Fibroblast of gingiva (primary cell): ENCODE results near the gene PTPRD.

Experiments used
- DNase-seq: peaks from one replicate; pipeline ENCODE4 v3.0.0-alpha.2; 2011; ENCODE audit warnings: low read depth

PTPRD gene

DNA sequence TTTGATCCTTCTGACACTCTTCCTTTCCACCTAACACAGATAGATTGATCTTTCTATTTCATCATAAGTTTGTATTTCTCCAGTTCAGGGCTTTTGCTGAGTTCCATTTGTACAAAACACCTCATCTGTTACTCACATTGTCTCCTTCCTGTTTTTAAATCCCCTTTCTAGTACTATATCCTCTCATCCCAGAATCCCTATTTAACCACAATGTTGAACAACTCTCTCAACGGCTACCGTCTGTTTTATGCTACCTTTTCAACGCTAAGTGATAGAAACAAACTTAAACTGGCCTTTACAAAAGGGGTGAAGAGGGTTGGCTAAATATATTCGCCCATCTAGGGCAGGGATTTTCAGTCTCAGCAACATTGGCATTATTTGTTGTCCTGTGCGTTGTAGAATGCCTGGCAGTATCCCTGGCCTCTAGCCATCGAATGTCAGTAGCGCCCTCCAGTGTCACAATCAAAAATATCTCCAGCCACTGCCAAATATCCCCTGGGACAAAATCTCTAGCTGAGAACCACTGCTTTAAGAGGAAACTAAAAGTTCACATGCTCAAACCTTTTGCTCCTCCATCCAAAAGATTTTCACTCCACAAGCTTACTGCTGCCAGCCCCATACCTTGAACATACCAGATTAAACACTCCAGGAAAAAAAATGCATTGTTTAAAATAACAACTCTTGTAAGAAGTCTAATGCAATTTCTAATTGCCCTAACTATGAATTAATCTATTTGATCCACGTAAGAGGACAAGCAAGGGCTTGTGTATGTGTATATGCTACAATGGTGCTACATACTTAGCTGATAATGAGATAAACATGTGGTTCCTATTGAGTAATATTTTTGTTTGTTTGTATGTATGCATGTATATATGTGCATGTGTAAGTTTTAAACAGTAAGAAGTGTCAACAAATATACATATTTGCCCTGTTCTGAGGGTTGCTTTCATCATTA is 344.0 kb downstream of the PTPRD start:
- DNase-seq: no peak

DNA sequence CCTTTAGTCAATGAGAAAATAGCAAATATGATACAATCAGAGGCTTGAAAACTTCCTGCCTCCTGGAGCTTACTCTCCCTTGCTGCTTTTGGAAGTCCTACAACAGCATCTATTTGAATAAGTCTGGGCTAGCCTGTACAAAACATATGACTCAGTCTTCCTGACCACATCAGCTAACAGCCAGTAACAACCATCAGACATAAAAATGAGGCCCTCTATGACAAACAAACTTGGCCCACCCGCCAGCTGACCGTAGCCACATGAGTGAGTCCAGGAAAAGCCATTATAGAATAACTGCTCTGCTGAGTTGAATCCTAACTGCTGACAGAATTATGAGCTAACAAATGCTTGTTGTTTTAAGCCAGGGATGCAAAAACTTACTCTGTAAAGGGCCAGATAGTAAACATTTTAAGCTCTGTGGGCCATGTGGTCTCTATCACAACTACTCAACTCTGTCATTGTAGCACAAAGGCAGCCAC is 347.6 kb downstream of the PTPRD start:
- no peak for DNase-seq

DNA sequence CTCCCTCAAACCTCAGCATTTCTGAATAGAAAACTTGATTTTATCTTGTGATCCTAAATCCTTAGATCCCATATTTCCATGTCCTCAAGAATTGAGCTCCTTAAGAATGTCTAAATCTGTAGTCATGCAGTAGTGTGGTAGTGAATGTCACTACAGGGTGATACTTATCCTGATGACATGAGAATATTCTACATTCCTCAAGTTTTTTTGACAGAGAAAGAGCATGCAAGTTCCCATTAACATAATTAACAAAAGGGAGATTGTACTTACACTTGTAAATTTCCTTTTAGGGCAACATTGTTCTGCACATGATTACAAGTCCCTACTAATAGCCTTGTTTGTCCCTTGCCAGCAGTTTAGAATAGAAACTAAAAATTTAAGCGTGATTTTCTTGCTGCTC is 352.3 kb downstream of the PTPRD start:
- DNase-seq: no peak

DNA sequence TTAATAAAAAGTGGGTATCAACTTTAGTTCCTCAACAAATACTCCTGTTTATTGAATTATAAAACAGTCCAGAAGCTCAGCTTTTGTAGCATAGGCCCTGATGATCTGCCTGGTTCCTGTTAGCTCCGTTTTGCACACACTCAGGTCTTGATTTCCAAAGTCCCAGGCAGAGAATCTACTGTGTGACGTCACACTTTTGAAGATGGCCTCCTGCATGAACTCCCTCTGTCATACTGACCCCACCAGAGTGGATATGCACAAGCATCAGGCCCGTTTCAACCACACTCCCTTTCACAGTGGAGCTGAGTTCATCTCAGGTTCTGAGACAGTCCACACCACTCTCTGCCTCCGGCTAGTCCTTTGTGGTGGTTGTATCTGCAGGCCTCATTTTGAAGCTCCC is 353.1 kb downstream of the PTPRD start:
- no peak for DNase-seq

DNA sequence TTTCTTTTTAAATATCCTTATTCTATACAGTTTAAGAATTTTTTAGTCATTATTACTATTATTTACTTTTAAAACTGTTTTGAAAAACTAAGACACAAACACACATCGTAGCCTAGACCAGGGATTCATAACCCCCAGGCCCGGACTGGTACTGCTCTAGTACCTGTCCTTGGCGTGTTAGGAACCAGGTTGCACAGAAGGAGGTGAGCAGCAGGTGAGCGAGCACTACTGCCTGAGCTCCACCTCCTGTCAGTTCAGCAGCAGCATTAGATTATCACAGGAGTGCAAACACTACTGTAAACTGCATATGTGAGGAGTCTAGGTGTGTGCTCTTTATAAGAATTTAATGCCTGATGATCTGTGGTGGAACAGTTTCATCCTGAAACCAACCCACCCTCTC is 357.0 kb downstream of the PTPRD start:
- DNase-seq: no peak

DNA sequence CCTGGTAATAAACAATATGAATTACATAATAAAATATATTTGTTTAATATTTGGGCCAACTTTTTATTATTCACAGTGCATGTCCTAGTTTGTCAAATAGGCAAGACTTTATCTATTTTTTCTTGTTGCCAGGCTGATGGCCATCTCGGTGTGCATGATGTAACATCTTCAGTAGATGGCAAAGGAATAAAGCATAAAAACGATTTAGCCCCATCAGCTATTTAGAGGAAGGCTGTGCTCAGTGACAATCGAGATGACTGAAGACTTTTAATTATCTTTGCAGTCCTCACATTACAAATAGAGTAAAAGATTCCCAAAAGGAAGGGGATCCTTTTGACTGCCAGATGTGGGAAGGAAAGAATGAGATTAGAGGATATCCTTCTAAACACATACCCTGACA is 358.5 kb downstream of the PTPRD start:
- no peak for DNase-seq

DNA sequence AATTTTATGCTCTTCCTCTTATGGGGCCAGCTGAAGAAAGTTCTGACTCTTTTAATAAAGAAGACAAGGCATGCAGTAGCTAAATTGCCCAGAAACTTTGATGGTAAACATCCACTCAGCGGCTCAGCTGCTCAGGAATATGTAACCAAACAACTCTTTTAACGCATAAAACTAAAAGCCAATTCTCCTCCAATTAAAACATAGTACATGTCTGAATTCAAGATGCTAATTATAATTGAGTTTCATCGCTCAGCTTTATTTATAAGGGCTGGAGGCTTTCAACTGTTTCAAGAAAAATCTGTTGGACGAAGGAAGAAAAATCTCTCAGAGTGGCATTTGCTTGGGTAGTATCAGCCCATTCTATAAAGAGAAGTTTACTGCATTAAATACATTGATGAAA is 359.5 kb downstream of the PTPRD start:
- no peak for DNase-seq

DNA sequence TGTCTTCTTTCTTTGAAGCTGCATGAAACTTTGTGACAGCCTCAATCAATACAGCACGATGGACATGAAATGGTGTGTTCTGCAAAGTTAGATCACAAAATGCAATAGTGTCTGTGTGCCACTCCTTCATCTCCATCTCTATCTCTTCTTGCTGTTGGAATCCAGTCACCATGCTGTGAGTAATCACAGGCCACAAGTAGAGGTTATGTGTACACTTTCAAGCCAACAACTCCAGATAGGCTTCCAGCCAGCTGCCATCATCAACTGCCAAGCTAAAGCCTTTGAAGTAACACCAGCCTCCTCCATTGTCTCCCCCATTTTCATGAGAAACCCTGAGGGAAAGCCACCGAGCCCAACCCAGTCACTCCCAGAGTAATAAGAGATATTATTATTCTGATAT is 360.6 kb downstream of the PTPRD start:
- DNase-seq: no peak

DNA sequence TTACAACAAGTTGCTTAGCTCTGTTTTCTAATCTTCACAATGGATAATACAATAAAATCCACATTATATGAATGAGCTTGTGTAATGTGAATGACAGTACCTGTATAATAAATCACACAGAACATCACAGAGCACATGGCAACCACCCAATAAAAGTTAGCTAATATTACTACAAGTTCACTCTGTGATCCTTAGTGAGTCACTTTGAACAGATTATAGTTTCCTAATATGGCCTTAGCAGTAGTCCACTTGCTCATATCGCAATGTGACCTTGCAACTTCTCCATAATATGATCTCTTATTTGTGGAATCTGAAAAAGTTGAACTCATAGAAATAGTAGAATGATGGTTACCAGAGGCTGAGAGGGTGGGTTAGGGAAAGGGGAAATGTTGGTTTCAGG is 361.3 kb downstream of the PTPRD start:
- DNase-seq: no peak

DNA sequence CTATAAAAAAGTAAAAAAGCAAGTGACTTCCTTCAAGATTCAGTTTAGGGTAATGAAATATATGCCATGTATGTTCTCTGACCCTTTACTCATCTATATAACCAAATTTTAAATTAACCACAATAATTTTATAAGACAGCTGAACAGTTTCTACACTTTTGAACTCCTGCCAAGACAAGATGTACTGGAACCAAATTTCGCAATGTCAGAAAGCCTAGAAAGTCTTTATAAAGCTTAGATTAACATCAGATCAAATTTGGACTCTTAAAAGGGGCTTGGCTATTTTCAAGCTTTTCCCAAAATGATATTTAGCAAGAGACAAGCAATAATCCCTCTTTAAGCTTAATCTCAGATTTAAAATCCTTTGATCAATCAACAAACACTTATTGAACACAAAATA is 362.6 kb downstream of the PTPRD start:
- DNase-seq: no peak

DNA sequence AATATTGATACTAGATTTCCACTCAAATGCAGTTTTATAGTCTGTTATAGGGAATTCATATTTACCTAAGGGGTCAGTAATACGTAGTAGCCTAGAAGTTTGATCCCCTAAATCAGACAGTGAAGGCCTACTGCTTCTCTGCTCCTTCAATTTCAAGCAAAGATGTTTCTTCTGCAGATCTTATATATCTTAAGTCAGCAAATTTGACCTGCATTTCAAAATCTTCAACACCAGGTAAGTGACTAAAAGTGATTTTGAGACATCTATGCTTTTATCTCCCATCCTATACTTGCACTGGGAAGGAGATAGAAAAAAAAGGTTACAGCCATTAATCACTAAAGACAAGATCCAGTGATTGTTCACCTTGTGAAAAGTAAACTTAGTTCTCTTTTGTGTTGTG is 363.9 kb downstream of the PTPRD start:
- DNase-seq: no peak

DNA sequence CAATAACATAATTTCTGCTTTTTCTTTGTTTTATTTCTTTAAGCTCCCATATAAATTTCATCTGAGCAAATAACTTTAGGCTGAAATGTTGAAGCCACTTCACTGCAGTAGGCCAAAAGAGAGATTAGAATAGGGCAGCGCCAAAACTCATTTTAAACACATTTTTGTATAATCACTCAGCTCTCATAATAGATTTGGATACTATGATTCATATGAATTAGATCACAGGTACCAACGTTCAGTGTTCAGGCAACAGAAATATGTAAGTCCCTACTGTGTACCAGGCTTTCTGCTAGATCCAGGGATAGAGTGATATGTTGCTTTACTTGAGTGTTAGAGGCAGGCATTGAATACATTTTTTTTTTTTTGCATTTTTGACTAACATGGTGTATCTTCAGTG is 370.5 kb downstream of the PTPRD start:
- no peak for DNase-seq

DNA sequence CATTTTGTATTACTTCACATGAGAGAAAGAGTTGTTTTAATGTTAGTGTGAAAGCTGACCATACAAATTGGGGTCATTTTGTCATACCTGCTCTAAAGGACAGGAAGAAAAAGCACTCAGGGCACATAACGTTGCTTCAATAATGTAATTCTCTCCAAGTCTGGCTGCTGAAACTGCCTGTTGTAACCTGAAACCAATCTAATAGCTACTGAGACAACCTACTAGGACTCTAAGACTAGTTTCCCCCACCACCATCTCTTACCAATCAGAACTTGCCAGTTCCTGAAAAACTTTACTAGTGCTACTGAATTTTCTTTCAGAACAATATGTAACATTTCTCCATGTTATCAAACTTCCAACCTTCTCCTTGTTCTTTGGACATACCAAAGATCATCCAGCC is 374.7 kb downstream of the PTPRD start:
- no peak for DNase-seq

DNA sequence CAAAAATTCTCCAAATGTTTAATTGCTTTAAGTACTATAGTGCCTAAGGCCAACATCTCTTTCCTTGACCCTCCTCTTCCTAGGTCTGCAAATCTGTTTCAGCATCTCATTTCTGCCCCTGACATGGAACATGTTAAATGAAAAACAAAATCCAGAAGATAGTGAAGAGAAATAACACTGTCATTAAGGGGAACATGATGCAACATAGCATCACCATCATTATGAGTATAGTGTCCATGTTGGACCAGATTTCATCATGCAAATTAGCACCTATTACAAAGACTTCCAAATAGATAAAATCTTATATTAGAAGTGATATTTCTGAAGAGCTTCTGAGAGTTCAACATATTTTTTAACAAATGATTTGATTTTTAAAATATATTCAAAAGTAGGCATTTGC is 375.2 kb downstream of the PTPRD start:
- DNase-seq: no peak

DNA sequence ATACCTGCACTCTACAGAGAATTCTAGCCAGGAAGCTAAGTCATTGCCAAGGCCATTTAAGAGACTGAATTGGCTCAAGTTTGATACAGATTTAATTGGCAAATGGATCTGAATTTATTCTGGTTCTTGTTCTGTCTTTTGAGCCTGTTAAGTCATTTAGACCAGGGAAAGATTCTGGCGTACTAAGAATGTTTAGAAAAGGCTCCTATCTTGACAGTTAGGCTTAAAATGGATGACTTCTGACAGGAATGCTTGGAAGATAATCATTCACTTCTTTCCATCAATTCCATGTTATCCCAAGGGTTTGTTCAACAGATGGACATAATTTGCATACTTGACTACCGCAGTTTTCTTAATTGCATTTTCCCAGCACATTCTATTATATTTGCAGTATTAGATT is 376.6 kb downstream of the PTPRD start:
- no peak for DNase-seq

DNA sequence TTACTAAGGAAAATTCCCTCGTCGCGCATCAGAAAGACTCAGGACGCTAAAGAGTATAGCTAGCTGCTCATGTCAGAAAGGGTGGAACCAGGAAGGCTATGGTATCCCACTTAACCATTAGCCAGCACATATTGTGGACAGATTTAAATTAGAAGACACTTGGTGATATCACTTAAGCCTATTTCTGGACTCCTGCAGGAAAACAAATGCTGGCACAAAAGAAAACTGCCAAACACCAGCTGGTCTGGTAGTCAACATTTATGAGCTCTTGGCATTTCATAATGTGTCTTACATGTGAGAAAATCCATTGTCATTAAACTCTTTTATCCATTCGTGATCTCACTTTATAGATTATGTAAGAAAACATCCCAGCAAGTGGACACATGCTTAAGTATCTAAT is 377.4 kb downstream of the PTPRD start:
- no peak for DNase-seq

DNA sequence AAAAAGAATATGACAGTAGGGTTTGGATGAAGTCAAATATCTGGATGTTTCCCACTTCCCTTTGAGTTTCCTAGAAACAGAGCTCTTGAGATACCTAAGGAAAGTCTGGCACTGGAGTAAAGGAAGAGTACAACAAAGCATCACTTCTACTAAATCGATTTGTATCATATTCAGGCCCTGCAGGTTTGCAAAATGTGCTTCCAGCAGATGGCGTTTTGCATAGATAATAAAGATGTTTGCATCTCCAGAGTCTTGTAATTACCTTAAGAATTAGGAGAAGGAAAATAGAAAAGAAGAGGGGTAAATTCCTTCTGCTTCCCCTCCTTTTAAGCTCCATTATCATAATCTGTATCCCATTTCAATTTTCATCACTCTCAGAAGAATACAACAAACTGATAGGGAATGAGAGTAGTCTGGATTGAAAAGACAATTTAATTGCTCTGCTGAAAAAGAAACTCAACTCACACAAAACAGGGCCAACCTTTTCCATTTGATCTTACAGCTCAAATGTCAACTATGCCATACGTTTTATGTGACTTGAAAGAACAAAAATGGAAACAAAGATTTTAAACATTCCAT is 380.4 kb downstream of the PTPRD start:
- no peak for DNase-seq

DNA sequence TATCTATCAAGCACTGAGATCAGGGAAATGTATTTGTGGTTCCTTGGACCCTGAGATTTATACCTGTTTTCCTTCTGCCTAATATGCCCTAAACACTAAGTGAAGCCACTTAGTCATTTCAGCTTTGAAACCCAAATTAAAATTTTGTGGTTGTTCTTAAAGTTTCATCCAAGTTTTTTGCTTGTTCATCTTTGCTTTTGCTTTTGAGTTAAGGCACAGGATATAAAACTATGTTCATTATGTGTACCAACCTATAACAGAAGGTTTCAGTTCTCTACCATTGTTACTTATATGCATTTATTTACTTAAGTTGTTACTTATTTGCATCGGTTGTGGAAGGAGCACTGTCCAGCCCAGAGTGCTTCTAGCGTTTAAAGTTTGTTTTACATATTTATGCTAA is 382.3 kb downstream of the PTPRD start:
- DNase-seq: no peak

DNA sequence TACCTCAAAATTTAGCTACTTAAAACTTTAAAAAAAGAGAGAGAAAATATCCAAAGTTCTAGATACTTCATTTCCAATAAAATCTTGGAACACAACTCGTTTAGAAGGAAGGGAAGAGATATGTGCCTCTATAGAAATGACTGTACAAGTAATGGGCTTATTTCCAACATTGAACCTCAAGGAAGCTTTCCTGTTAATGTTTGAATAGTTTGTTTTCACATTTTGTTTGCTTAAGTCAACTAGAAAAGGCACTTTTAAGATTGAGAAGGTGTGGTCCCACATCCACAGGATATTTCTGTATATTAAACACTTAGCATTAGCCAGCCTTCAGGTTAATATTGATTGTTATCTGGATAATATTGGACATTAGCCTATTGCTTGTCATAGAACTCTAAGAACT is 384.7 kb downstream of the PTPRD start:
- DNase-seq: no peak

DNA sequence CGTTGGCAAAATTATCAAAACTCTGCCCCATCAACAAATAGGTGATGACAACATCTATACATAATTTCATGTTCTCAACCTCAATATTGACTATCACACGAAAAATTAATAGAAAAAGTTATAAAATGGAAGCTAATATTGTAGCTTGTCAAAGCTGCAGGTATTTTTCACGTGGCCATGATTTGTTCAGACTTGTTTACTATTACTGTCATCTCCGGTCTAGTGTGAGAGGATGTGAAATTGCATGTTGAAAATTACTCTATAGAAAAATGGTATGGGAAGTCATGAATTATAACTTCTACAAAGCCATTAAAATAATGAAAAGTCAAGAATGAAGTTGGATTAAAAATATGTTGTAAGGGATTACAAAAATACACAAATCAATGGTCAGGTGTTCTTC is 385.8 kb downstream of the PTPRD start:
- DNase-seq: no peak

DNA sequence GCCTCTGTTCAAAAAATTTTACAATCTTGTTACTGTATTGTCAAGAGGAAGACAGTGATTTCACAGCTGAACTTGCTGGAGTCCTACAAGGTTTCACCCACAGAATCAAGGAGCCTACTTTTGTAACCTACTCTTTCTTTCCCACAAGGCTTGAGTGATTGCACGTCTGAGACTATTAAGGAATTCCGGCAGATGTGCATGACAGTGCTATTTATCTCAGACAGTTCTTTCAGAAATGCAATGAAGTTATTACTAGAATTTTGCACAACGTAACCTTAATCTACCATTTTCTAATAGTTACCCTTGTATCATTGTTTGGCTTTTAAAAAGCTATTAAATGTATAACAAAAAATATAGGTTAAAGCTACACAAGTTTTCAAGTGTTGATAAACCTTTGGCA is 400.1 kb downstream of the PTPRD start:
- DNase-seq: no peak

DNA sequence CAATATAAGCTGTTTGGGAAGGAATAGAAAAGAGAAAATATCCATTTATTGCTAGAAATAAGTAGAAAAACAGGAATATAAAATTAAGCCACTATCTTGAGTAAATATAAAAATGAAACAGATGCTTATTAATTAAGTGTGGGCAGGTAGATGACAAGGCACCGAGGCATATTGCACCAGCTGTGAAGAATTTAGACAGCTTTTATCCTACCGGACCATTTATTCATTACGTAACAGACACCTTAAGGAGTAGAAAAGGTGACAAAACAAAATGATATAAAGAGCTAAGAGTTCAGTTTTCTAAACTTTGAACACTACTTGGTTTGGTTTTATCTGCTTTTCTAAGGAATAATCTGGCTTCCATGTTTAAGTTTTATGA is 404.1 kb downstream of the PTPRD start:
- no peak for DNase-seq

DNA sequence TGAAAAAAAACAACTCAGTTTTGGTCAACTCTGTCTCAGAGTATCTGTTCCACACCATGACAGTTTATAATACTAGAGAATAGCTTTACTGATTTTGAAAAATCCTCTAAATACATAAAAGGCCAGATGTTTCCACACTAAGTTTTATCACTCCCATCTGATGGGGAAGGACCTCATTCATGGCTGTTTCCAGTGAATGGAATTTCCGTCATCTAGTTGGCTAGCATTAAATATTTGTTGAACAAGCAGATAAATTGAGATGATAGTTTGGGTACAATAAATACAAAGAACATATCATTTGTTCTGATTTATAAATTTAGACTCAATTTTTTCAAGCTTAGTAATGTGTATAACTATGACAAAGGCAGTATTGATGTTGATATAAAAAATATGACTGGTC is 408.5 kb downstream of the PTPRD start:
- DNase-seq: no peak

DNA sequence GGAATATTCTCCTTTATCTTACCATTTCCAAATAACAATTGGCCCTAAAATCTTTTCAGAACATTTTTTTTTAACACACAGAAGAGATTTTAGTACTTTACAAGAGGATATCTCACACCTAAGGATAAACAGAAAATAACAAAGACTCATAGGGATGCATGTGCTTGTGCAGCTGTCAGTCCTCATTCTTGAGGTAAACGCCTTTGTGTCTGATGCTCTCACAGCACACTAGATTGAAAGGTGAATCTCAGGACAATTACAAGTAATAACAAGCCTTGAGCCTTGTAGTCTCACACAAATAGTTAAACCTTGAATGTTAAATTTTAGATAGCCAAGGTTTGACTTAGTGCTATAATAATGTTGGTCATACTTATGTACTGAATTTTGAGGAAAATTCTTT is 439.2 kb downstream of the PTPRD start:
- DNase-seq: no peak
